ENCODE results near the gene C2orf68. TPM values are rescaled to one million over a fixed set of nuclear protein-coding genes. Genes with fewer than 3 reads are reported as not detected.
"Not testable (repeated sequence)": the region's sequence is repeated elsewhere in the genome, so short reads cannot be mapped to it uniquely, and the experiment has no call there.

The C2orf68 gene
- total RNA-seq, 4 donors from 2014 or later, result 19.0 to 44.8 (median 28.2) TPM

GRCh38 chr2:85605406-85606115, 6.3 kb downstream of the C2orf68 start:
- intact Hi-C loops (cut with DNase I; ENCODE audit: low total_unique reads), result no loop called here
- Histone ChIP-seq H3K36me3 (no peaks in the 10 kb centered on the region), H3K4me1 (peaks cover 6 to 22% of the 10 kb centered on the region in 2 donors), H3K4me3 (no peak overlapping the region), H3K27ac (peak overlapping the region; percentile 18 to 86), H3K9me3 (no peaks in the 10 kb centered on the region), H3K27me3 (no peaks in the 10 kb centered on the region)
- TF ChIP-seq POLR2A (IDR thresholded peaks at IDR 0.05), result no peak
- TF ChIP-seq CTCF (IDR thresholded peaks at IDR 0.05), result no peak
- no peak for DNase-seq

GRCh38 chr2:85604568-85605339, 7.1 kb downstream of the C2orf68 start:
- Histone ChIP-seq H3K4me1 (peaks cover 6 to 22% of the 10 kb centered on the region in 2 donors), H3K27ac (peak overlapping the region; percentile 18 to 86), H3K27me3 (no peaks in the 10 kb centered on the region), H3K4me3 (no peak overlapping the region), H3K36me3 (no peaks in the 10 kb centered on the region), H3K9me3 (no peaks in the 10 kb centered on the region)
- intact Hi-C loops (cut with DNase I; ENCODE audit: low total_unique reads), result no loop called here
- no peak for DNase-seq
- TF ChIP-seq CTCF (IDR thresholded peaks at IDR 0.05) (no peak), POLR2A (IDR thresholded peaks at IDR 0.05) (no peak)

DNA sequence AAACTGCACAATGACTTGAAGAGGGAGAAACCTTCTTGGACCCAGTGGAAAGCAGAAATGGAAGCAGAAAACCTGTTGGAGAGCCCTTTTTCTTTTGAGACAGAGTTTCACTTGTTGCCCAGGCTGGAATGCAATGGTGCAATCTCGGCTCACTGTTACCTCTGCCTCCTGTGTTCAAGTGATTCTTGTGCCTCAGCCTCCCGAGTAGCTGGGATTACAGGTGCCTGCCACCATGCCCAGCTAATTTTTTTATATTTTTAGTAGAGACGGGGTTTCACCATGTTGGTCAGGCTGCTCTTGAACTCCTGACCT, 7.8 kb downstream of the C2orf68 start:
- Histone ChIP-seq H3K27ac (peak overlapping the region in 1 of 2 donors; percentile 86), H3K4me1 (peaks cover 6 to 22% of the 10 kb centered on the region in 2 donors)
- H3K9me3 ChIP-seq; intact Hi-C loops (cut with DNase I; ENCODE audit: low total_unique reads); H3K4me3 ChIP-seq; H3K27me3 ChIP-seq; H3K36me3 ChIP-seq; DNase-seq: not testable (repeated sequence)

DNA sequence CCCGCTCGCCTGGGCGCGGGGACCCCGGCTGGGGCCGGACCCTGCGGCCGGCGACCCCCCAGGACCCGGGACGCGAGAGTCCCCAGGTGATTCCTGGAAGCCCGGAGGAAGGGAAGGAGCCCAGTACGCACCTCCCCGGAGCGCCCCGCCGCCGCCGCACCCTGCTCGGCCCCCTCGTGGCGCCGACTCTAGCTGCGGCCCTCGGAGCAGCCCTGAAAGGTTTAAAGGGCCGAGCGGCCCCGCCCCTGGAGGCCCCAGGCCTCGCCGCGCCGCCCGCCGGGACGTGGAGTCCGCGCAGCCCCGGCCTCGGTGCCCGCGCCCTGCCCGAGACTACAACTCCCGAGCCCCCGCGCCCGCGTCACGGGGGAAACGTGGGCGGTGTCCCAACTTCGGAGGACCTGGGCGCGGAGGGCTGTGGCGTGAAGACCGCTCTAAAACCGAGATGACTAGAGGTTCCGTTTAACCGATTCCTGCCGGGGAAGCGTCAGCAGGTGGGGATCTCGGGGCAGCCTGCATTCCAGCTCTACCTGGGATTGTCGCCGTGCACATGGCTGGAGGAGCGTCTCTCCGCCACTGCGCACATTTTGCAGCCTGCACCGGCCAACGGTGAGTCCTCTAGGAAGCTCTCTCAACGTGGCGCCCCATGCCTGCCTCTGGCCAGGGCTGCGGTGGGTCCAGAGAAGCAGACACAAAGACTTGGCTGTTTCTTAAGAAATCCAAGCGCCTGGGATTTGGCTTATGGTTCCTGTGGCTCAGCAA, 9.2 kb downstream of the C2orf68 start, which contains the start of gene TMEM150A:
Gene TMEM150A (minus strand): TSS at position 223 of the 759 bp plus-strand sequence. CDS start 750 bp downstream, outside the sequence.
- intact Hi-C loops (cut with DNase I; ENCODE audit: low total_unique reads), result no loop called here
- H3K4me3 ChIP-seq, result peak within 1 kb of the TSS; percentile 68 to 71
- no peaks in the 10 kb centered on the region for H3K36me3 ChIP-seq
- H3K9me3 ChIP-seq, result no peaks in the 10 kb centered on the region
- no peaks in the 10 kb centered on the region for H3K27me3 ChIP-seq
- peaks cover 4 to 22% of the 10 kb centered on the region in 2 donors for H3K4me1 ChIP-seq
- peak; percentile 92 to 95 for DNase-seq
- H3K27ac ChIP-seq, result peak within 1 kb of the TSS; percentile 86 to 92
- peak; percentile 8 to 68 (median 55) for TF ChIP-seq CTCF (IDR thresholded peaks at IDR 0.05)
- peak; percentile 89 to 91 for TF ChIP-seq POLR2A (IDR thresholded peaks at IDR 0.05)

DNA sequence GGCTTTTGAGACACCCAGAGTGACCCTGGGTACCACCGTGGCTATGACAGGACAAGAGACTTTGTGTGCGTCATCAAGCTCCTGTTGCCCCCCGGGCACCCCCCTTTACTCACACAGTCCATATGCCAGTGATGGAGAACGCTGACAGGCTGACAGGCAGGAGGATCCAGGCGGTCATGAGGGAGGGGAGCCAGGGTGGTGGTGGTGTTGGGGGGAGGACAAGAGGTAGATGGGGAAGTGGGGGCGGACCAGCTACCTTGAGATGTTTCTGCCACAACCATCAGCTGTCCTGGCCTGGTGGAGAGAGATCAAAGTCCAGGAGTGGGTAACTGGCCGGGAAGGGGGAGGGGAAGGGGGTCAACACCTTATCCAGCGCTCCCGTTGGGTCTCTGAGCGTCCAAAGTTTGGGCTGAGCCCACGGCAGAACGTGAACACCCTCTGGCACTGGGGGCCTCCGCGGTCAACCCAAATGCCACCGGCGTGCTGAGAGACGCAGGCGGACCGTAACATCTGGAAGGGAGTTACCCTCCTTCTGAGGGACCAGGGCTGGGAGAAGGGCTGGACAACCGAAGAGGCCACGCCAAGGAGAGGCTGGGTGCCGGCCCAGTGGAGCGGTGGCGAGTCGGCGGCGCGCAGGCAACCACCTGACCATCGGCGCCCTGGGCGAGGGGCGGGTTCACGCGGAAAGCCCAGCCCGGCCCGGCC, 9.9 kb downstream of the C2orf68 start:
- peak overlapping the region; percentile 86 to 92 for H3K27ac ChIP-seq
- peak; percentile 60 to 72 for DNase-seq
- intact Hi-C loops (cut with DNase I; ENCODE audit: low total_unique reads), result no loop called here
- H3K4me3 ChIP-seq, result peak overlapping the region; percentile 68 to 71
- no peaks in the 10 kb centered on the region for H3K9me3 ChIP-seq
- no peaks in the 10 kb centered on the region for H3K36me3 ChIP-seq
- peaks cover 6 to 22% of the 10 kb centered on the region in 2 donors for H3K4me1 ChIP-seq
- no peak for TF ChIP-seq CTCF (IDR thresholded peaks at IDR 0.05)
- no peaks in the 10 kb centered on the region for H3K27me3 ChIP-seq

All from uterus (tissue), 4 donors.